ENCODE measurements around the gene SLC24A3. TPM values are rescaled to one million over a fixed set of nuclear protein-coding genes. Genes with fewer than 3 reads are reported as not detected.

Gene SLC24A3
- total RNA-seq, 1 donor from 2014 or later: not detected

DNA sequence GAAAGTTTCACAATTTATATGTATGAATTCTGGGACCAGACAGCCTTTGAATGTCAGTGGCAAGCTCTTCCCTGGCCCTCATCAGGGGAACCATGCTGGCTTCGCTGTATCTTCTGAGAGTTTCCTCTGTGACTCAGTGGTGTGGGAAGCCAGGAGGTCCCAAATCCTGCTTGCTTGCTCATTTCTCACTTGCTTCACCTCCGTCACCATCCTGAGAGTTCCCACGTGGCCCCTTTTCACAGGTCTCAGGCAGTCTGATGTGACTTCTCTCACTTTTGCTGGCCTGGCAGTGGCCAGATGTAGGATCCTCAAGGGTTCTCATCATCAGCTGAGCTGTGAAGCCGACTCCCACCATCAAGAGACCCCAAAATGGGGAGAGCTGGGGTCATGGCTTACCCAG, 517.2 kb downstream of the SLC24A3 start:
- H3K4me3 Mint-ChIP-seq: no peak overlapping the region
- no peak for DNase-seq
- no peaks in the 10 kb centered on the region for H3K36me3 Mint-ChIP-seq (ENCODE audit: low read depth)
- H3K9me3 Mint-ChIP-seq: no peaks in the 10 kb centered on the region
- TF ChIP-seq, protein P1, sequence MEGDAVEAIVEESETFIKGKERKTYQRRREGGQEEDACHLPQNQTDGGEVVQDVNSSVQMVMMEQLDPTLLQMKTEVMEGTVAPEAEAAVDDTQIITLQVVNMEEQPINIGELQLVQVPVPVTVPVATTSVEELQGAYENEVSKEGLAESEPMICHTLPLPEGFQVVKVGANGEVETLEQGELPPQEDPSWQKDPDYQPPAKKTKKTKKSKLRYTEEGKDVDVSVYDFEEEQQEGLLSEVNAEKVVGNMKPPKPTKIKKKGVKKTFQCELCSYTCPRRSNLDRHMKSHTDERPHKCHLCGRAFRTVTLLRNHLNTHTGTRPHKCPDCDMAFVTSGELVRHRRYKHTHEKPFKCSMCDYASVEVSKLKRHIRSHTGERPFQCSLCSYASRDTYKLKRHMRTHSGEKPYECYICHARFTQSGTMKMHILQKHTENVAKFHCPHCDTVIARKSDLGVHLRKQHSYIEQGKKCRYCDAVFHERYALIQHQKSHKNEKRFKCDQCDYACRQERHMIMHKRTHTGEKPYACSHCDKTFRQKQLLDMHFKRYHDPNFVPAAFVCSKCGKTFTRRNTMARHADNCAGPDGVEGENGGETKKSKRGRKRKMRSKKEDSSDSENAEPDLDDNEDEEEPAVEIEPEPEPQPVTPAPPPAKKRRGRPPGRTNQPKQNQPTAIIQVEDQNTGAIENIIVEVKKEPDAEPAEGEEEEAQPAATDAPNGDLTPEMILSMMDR (IDR thresholded peaks at IDR 0.05): no peak
- POLR2A ChIA-PET: no interaction called here
- intact Hi-C loops (cut with micrococcal nuclease): no loop called here
- H3K4me1 Mint-ChIP-seq: peaks cover 37% of the 10 kb centered on the region
- ATAC-seq (ENCODE audit: low read depth): no peak
- CTCF ChIA-PET: no interaction called here
- no peaks in the 10 kb centered on the region for H3K27me3 Mint-ChIP-seq
- H3K27ac Mint-ChIP-seq: no peak overlapping the region

DNA sequence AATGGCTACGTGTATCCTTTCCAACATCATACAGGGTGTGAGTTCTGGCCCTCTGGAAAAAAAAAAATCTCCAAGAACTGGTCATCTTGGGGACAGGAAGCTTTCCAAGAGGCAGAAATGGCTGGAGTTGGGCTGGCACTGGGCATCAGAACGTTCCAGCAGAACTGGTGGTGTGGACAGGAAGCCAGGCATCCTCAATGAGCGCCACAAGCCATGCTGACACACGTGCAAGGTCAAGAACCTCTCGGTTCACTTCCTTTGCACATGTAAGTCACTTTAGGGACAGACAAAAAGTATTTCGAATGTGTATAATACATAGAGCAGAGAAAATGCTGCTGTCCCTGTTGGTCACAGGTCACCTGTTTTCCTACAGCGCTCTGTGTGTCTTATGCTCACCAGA, 518.3 kb downstream of the SLC24A3 start:
- intact Hi-C loops (cut with micrococcal nuclease): no loop called here
- no peaks in the 10 kb centered on the region for H3K27me3 Mint-ChIP-seq
- no peak overlapping the region for H3K27ac Mint-ChIP-seq
- H3K9me3 Mint-ChIP-seq: no peaks in the 10 kb centered on the region
- TF ChIP-seq, protein P1 (IDR thresholded peaks at IDR 0.05): no peak
- ATAC-seq (ENCODE audit: low read depth) (no peak), DNase-seq (no peak)
- ChIA-PET POLR2A (no interaction called here), CTCF (no interaction called here)
- no peaks in the 10 kb centered on the region for H3K36me3 Mint-ChIP-seq (ENCODE audit: low read depth)
- H3K4me3 Mint-ChIP-seq: no peak overlapping the region
- H3K4me1 Mint-ChIP-seq: peaks cover 42% of the 10 kb centered on the region

DNA sequence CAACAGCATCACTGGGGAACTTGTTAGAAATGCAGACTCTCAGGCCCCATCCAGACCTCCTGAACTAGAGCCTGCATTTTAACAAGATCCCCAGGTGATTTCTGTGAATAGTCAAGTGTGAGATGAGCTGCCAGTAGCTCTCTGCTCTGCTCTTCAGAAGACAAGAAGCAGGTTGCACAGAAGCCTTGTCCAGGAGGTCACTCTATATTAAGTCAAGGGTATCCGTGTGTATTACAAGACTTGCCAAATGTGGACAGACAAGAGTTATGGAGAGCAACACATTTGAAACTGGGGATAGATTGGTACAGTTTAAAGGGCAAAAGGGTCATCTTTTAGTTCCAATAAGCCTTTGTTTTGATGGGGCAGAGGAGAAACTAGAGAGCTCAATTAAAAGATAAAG, 522.4 kb downstream of the SLC24A3 start:
- DNase-seq (no peak), ATAC-seq (ENCODE audit: low read depth) (no peak)
- Mint-ChIP-seq H3K36me3 (ENCODE audit: low read depth) (no peaks in the 10 kb centered on the region), H3K4me1 (peaks cover 12% of the 10 kb centered on the region), H3K4me3 (no peak overlapping the region), H3K27ac (no peak overlapping the region), H3K9me3 (no peaks in the 10 kb centered on the region), H3K27me3 (peaks cover 6% of the 10 kb centered on the region)
- ChIA-PET CTCF (interaction anchor here (1.4 kb wide), 1 partner anchor 28 kb away, joined by 5 read pairs; no protein-coding TSS in a partner anchor), POLR2A (no interaction called here)
- TF ChIP-seq, protein P1 (IDR thresholded peaks at IDR 0.05): no peak
- intact Hi-C loops (cut with micrococcal nuclease): loop anchor here (2.0 kb wide), 2 partner anchors 28 to 42 kb away; no protein-coding TSS in a partner anchor

DNA sequence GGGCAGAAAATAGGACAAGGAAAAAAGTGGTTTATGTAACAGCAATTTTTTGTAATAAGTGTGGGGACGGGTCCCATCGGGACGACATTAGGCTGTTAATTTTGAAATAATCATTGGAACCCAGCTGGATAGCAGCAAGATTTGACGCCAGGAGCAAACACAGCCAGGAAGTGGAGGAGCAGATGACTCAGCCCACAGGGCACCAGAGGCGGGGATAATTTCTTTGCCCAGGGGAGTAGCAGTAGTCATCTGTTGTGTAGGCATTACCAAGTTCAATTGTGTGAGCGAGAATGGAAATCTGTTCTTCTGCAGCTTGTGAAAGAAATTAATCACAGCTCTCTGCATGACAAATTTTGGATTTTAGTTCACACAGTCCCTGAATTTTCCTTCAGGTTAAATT, 523.0 kb downstream of the SLC24A3 start:
- Mint-ChIP-seq H3K4me1 (peaks cover 12% of the 10 kb centered on the region), H3K27ac (no peak overlapping the region), H3K27me3 (peaks cover 6% of the 10 kb centered on the region), H3K36me3 (ENCODE audit: low read depth) (no peaks in the 10 kb centered on the region), H3K9me3 (no peaks in the 10 kb centered on the region), H3K4me3 (no peak overlapping the region)
- DNase-seq (no peak), ATAC-seq (ENCODE audit: low read depth) (peak; percentile 95)
- TF ChIP-seq, protein P1 (IDR thresholded peaks at IDR 0.05): no peak
- ChIA-PET POLR2A (no interaction called here), CTCF (interaction anchor here (1.4 kb wide), 1 partner anchor 29 kb away, joined by 5 read pairs; no protein-coding TSS in a partner anchor)
- intact Hi-C loops (cut with micrococcal nuclease): loop anchor here (2.0 kb wide), 2 partner anchors 29 to 43 kb away; no protein-coding TSS in a partner anchor

DNA sequence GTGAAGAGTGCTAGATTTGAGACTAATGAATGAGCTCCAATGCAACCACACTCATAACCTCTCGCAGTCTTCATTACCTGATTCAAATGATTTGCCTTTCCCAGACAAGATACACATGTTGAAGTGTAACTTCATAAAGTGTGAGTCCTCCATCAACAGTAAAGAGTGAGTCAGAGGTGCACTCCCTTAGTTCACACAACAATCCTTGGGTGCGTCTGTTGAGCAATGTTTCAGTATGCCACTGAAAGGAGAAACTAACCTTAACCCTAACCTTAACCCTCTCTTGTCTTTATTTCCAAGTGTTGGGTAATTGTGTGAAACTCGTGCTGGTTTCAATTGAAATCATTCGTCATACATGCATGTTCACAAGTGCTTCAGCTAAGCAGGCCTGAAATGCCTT, 524.6 kb downstream of the SLC24A3 start:
- no peak for DNase-seq
- ChIA-PET POLR2A (no interaction called here), CTCF (no interaction called here)
- Mint-ChIP-seq H3K36me3 (ENCODE audit: low read depth) (no peaks in the 10 kb centered on the region), H3K27ac (no peak overlapping the region), H3K9me3 (no peaks in the 10 kb centered on the region), H3K4me3 (no peak overlapping the region), H3K4me1 (peaks cover 12% of the 10 kb centered on the region), H3K27me3 (peaks cover 11% of the 10 kb centered on the region)
- TF ChIP-seq, protein P1 (IDR thresholded peaks at IDR 0.05): no peak
- intact Hi-C loops (cut with micrococcal nuclease): no loop called here
- ATAC-seq (ENCODE audit: low read depth): peak; percentile 45
